ENCODE results near the gene CCBE1.

CCBE1 gene

DNA sequence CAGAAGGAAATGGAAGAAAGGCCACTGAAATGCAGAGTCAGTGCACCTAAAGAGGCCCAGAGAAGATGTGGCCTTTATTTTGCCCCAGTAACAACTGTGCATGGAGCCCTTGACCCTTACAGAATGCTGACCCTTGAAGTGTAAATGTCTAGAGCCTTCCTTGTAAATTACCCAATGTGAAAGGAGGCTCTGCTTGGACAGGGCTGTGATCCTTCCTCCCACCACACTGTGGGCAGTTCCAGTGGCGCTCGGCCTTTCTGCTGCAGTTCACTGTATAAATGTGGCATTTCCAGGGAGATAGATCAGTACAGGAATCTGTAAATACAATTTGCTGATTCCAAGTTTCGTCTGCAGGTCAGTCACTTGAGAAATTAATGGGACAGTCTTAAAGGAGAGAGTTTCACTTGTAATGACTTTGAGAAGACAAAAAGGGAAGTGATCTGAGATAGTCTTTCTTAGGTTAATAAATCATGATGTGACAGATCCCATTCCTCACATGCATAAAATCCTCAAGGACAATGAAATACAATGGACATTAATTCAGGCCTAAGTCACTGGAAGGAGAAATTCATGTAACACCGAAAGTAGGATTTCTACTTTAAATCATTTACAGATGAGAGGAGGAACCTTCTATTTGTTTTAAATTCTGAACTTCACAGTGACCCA lies 204.3 kb downstream of the CCBE1 start:
- Histone ChIP-seq H3K27ac (ENCODE audit: low read length, poor library complexity, severe bottlenecking) (no peak overlapping the region), H2BK5ac (ENCODE audit: low read depth, low read length, poor library complexity, severe bottlenecking) (no peak overlapping the region), H3K9me3 (ENCODE audit: control insufficient read depth, low read length) (no peaks in the 10 kb centered on the region), H2AK5ac (ENCODE audit: low read length, severe bottlenecking) (no peak overlapping the region), H3K4me1 (ENCODE audit: control insufficient read depth, insufficient read depth, low read depth, low read length) (no peaks in the 10 kb centered on the region), H3K14ac (ENCODE audit: low read length in 2 of 2) (no peak overlapping the region), H3K4ac (ENCODE audit: low read depth in 1 of 2, low read length in 2 of 2) (no peak overlapping the region), H3K27me3 (ENCODE audit: control insufficient read depth in 1 of 2, insufficient read depth in 1 of 2, low read length in 2 of 2) (no peaks in the 10 kb centered on the region), H3K79me1 (replicated peaks; ENCODE audit: low read length, poor library complexity, severe bottlenecking) (no peaks in the 10 kb centered on the region), H3K4me2 (ENCODE audit: low read length, poor library complexity, severe bottlenecking) (no peak overlapping the region), H2BK12ac (ENCODE audit: low read length in 2 of 2) (no peak overlapping the region), H4K8ac (ENCODE audit: low read length) (no peak overlapping the region), H3K9ac (ENCODE audit: low read length) (no peak overlapping the region), H2AFZ (ENCODE audit: low read depth, low read length) (no peak overlapping the region), H3K23ac (ENCODE audit: low read length in 2 of 2) (no peak overlapping the region), H3K4me3 (ENCODE audit: insufficient read depth in 1 of 2, low read depth in 1 of 2, low read length in 2 of 2) (no peak overlapping the region), H4K91ac (ENCODE audit: low read length) (no peak overlapping the region), H2BK15ac (ENCODE audit: low read depth, poor library complexity, severe bottlenecking) (no peak overlapping the region), H3K36me3 (ENCODE audit: control insufficient read depth in 1 of 2, insufficient read depth in 2 of 2, low read depth in 1 of 2, low read length in 2 of 2) (no peaks in the 10 kb centered on the region), H3K18ac (ENCODE audit: low read depth in 1 of 2, low read length in 2 of 2) (no peak overlapping the region), H2BK120ac (ENCODE audit: low read depth, low read length) (no peak overlapping the region)
- 69% methylated on average over 3 of the region's 4 CpGs for WGBS
- no peak for DNase-seq

DNA sequence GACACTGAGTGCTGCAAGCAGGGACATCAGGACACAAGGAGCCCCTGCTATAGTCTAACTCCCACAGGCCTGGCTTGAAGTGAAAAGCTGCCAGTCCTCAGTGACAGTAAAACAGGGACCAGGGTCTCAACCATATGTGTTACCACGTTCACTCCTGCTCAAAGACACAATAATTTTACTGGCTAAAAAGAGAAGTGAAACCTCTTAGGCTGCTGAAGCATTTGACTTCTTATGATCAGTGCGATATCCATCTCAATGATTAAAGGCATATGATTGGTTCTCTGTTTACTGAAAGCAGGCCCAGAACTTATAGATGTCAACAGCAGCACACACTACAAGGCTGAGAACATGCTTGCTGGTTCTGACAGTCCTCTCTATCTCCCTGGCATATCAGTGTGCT lies 208.3 kb downstream of the CCBE1 start:
- Histone ChIP-seq H3K9me3 (ENCODE audit: control insufficient read depth, low read length) (no peaks in the 10 kb centered on the region), H2AK5ac (ENCODE audit: low read length, severe bottlenecking) (no peak overlapping the region), H3K23ac (ENCODE audit: low read length in 2 of 2) (peak overlapping the region in 1 of 2 experiments; percentile 59), H3K79me1 (replicated peaks; ENCODE audit: low read length, poor library complexity, severe bottlenecking) (no peaks in the 10 kb centered on the region), H3K4me1 (ENCODE audit: control insufficient read depth, insufficient read depth, low read depth, low read length) (no peaks in the 10 kb centered on the region), H4K8ac (ENCODE audit: low read length) (no peak overlapping the region), H4K91ac (ENCODE audit: low read length) (no peak overlapping the region), H3K27ac (ENCODE audit: low read length, poor library complexity, severe bottlenecking) (no peak overlapping the region), H3K4me3 (ENCODE audit: insufficient read depth in 1 of 2, low read depth in 1 of 2, low read length in 2 of 2) (no peak overlapping the region), H3K27me3 (ENCODE audit: control insufficient read depth in 1 of 2, insufficient read depth in 1 of 2, low read length in 2 of 2) (no peaks in the 10 kb centered on the region), H3K36me3 (ENCODE audit: control insufficient read depth in 1 of 2, insufficient read depth in 2 of 2, low read depth in 1 of 2, low read length in 2 of 2) (no peaks in the 10 kb centered on the region), H2BK5ac (ENCODE audit: low read depth, low read length, poor library complexity, severe bottlenecking) (no peak overlapping the region), H2BK120ac (ENCODE audit: low read depth, low read length) (no peak overlapping the region), H2BK12ac (ENCODE audit: low read length in 2 of 2) (no peak overlapping the region), H3K4me2 (ENCODE audit: low read length, poor library complexity, severe bottlenecking) (no peak overlapping the region), H3K9ac (ENCODE audit: low read length) (no peak overlapping the region), H3K4ac (ENCODE audit: low read depth in 1 of 2, low read length in 2 of 2) (no peak overlapping the region), H3K14ac (ENCODE audit: low read length in 2 of 2) (no peak overlapping the region), H3K18ac (ENCODE audit: low read depth in 1 of 2, low read length in 2 of 2) (no peak overlapping the region), H2BK15ac (ENCODE audit: low read depth, poor library complexity, severe bottlenecking) (no peak overlapping the region), H2AFZ (ENCODE audit: low read depth, low read length) (no peak overlapping the region)
- DNase-seq: no peak
- 93% methylated on average over 2 of the region's 2 CpGs for WGBS

DNA sequence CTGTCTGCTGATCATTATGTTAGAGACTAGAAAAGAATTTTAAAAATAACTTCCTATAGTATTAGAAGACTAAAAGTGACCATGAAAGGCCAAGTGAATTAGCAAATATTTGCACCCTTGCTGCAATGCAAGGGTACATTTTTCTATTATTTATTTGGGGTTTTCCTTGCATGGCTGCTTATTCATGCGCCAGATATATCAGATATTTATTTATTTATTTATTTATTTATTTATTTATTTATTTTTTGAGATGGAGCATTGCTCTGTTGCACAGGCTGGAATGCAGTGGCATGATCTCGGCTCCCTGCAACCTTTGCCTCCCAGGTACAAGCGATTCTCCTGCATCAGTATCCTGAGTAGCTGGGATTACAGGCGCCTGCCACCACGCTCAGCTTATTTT lies 211.8 kb downstream of the CCBE1 start:
- Histone ChIP-seq H3K9ac (ENCODE audit: low read length) (no peak overlapping the region), H3K27ac (ENCODE audit: low read length, poor library complexity, severe bottlenecking) (no peak overlapping the region), H3K14ac (ENCODE audit: low read length in 2 of 2) (no peak overlapping the region), H2BK15ac (ENCODE audit: low read depth, poor library complexity, severe bottlenecking) (no peak overlapping the region), H3K23ac (ENCODE audit: low read length in 2 of 2) (no peak overlapping the region), H2BK120ac (ENCODE audit: low read depth, low read length) (no peak overlapping the region), H2AFZ (ENCODE audit: low read depth, low read length) (no peak overlapping the region), H4K8ac (ENCODE audit: low read length) (no peak overlapping the region), H3K4me1 (ENCODE audit: control insufficient read depth, insufficient read depth, low read depth, low read length) (no peaks in the 10 kb centered on the region), H3K4ac (ENCODE audit: low read depth in 1 of 2, low read length in 2 of 2) (no peak overlapping the region), H2BK12ac (ENCODE audit: low read length in 2 of 2) (no peak overlapping the region), H3K9me3 (ENCODE audit: control insufficient read depth, low read length) (no peaks in the 10 kb centered on the region), H3K18ac (ENCODE audit: low read depth in 1 of 2, low read length in 2 of 2) (no peak overlapping the region), H3K4me2 (ENCODE audit: low read length, poor library complexity, severe bottlenecking) (no peak overlapping the region), H3K4me3 (ENCODE audit: insufficient read depth in 1 of 2, low read depth in 1 of 2, low read length in 2 of 2) (no peak overlapping the region), H3K36me3 (ENCODE audit: control insufficient read depth in 1 of 2, insufficient read depth in 2 of 2, low read depth in 1 of 2, low read length in 2 of 2) (no peaks in the 10 kb centered on the region), H2AK5ac (ENCODE audit: low read length, severe bottlenecking) (no peak overlapping the region), H3K79me1 (replicated peaks; ENCODE audit: low read length, poor library complexity, severe bottlenecking) (no peaks in the 10 kb centered on the region), H2BK5ac (ENCODE audit: low read depth, low read length, poor library complexity, severe bottlenecking) (no peak overlapping the region), H3K27me3 (ENCODE audit: control insufficient read depth in 1 of 2, insufficient read depth in 1 of 2, low read length in 2 of 2) (no peaks in the 10 kb centered on the region), H4K91ac (ENCODE audit: low read length) (no peak overlapping the region)
- WGBS: 96% methylated on average over 4 of the region's 5 CpGs
- no peak for DNase-seq

DNA sequence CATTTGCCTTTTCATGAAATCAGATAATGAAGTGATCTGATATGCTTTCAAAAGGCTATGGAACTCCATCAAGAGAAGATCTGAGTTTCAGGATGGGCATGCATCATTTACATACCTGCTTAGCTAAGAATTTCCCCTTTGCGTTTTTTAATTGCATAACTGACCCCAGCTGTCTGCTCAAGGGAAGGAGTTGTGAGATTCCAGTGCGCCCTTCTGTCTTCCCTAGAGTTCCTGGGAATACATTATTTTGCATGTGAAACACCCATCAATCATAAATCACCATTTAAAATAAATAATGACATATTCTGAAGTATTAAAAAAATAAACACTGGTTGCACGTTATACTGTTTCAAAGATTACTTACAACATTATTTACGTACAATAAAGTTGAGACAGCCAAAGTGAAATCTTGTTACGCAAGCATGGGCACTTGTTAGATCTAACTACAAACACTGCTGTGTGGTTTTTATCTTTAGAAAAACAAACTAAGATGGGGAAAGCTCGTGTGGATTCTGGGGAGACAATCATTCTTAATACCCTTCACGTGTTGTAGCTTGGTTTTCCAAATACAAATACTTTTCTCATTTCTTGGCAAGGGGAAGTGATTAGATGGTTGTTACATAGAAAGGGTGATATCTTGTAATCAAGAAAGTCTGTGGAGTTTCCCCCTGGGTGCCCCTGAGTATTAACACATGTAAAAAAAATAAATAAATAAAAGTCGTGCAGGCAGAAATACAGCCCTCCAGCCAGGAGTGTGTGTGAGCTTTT lies 212.5 kb downstream of the CCBE1 start:
- Histone ChIP-seq H3K79me1 (replicated peaks; ENCODE audit: low read length, poor library complexity, severe bottlenecking) (no peaks in the 10 kb centered on the region), H2BK12ac (ENCODE audit: low read length in 2 of 2) (no peak overlapping the region), H2BK5ac (ENCODE audit: low read depth, low read length, poor library complexity, severe bottlenecking) (no peak overlapping the region), H3K18ac (ENCODE audit: low read depth in 1 of 2, low read length in 2 of 2) (no peak overlapping the region), H3K4me3 (ENCODE audit: insufficient read depth in 1 of 2, low read depth in 1 of 2, low read length in 2 of 2) (peak overlapping the region in 1 of 2 experiments; percentile 5), H3K9me3 (ENCODE audit: control insufficient read depth, low read length) (no peaks in the 10 kb centered on the region), H3K23ac (ENCODE audit: low read length in 2 of 2) (no peak overlapping the region), H3K36me3 (ENCODE audit: control insufficient read depth in 1 of 2, insufficient read depth in 2 of 2, low read depth in 1 of 2, low read length in 2 of 2) (no peaks in the 10 kb centered on the region), H4K91ac (ENCODE audit: low read length) (no peak overlapping the region), H4K8ac (ENCODE audit: low read length) (no peak overlapping the region), H2AFZ (ENCODE audit: low read depth, low read length) (no peak overlapping the region), H3K4ac (ENCODE audit: low read depth in 1 of 2, low read length in 2 of 2) (no peak overlapping the region), H2AK5ac (ENCODE audit: low read length, severe bottlenecking) (no peak overlapping the region), H3K27me3 (ENCODE audit: control insufficient read depth in 1 of 2, insufficient read depth in 1 of 2, low read length in 2 of 2) (no peaks in the 10 kb centered on the region), H3K27ac (ENCODE audit: low read length, poor library complexity, severe bottlenecking) (no peak overlapping the region), H3K4me2 (ENCODE audit: low read length, poor library complexity, severe bottlenecking) (no peak overlapping the region), H2BK120ac (ENCODE audit: low read depth, low read length) (no peak overlapping the region), H3K4me1 (ENCODE audit: control insufficient read depth, insufficient read depth, low read depth, low read length) (no peaks in the 10 kb centered on the region), H3K14ac (ENCODE audit: low read length in 2 of 2) (no peak overlapping the region), H2BK15ac (ENCODE audit: low read depth, poor library complexity, severe bottlenecking) (no peak overlapping the region), H3K9ac (ENCODE audit: low read length) (no peak overlapping the region)
- DNase-seq: peak; percentile 35
- 41% methylated on average over 5 of the region's 8 CpGs for WGBS

All from mesenchymal stem cell (in vitro differentiated cells and primary cell).